Ishikawa (cell line): ENCODE results near the gene ARHGAP8.

Experiments used
- CEBPB ChIP-seq: IDR thresholded peaks from 2 replicates; pipeline ENCODE4 v1.6.1; 2012
- CREB1 ChIP-seq: IDR thresholded peaks from 2 replicates; pipeline ENCODE4 v1.6.1; 2012; ENCODE audit warnings: low read depth
- FOXM1 ChIP-seq: IDR thresholded peaks from 2 replicates; pipeline ENCODE4 v1.6.1; 2012; ENCODE audit warnings: low read depth, borderline replicate concordance
- NFIC ChIP-seq: IDR thresholded peaks from 2 replicates; pipeline ENCODE4 v1.6.1; 2012
- RAD21 ChIP-seq: IDR thresholded peaks from 2 replicates; pipeline ENCODE4 v1.6.1; 2012; ENCODE audit warnings: low read depth
- TAF1 ChIP-seq: IDR thresholded peaks from 2 replicates; pipeline ENCODE4 v1.6.1; 2012; ENCODE audit warnings: low read depth, mild to moderate bottlenecking
- TCF12 ChIP-seq: IDR thresholded peaks from 2 replicates; pipeline ENCODE4 v1.6.1; 2012; ENCODE audit warnings: low read depth
- YY1 ChIP-seq: IDR thresholded peaks from 2 replicates; pipeline ENCODE4 v1.6.1; 2012; ENCODE audit warnings: low read depth
- TF ChIP-seq, protein P1 (sequence below): IDR thresholded peaks from 2 replicates; pipeline ENCODE4 v1.6.1; 2012; ENCODE audit warnings: low read depth, mild to moderate bottlenecking
- TF ChIP-seq, protein P2 (sequence below): IDR thresholded peaks from 2 replicates; pipeline ENCODE4 v1.6.1; 2012

DNA sequence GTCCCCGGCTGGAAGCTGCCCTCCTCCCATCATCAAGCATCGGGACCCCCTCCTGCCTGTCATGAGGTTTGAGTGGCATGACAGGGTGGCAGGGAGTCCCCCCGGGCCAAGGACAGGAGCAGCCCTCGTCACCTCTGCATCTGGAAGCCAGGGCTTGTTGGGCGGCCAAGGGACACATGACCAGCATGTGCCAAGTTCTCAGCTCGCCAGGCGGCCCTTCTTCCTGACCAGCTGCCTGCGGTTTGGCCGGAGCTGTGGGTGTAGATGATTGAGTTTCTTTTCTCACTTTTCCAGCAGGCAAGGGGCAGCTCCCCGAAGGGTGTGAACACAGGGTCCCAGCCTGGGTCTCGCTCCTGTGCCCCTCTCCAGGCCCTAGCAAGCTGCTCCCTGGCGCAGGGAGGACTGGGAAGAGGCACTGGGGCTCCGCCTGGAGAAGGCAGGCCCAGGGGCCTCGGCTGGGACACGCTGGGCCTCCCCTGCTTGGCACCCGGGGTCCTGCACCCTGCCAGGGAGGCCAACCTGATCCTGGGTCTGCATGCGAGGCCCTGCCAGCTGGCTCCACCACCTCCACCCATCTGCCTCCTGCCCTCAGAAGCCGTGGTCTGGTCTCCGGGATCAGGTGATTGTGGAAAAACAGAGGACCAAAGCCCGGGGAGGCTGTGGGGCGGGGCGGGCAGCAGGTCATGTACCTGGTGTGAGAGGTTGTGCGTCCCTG, 13.4 kb downstream of the ARHGAP8 start:
- TF ChIP-seq YY1: no peak
- TF ChIP-seq, protein P1, sequence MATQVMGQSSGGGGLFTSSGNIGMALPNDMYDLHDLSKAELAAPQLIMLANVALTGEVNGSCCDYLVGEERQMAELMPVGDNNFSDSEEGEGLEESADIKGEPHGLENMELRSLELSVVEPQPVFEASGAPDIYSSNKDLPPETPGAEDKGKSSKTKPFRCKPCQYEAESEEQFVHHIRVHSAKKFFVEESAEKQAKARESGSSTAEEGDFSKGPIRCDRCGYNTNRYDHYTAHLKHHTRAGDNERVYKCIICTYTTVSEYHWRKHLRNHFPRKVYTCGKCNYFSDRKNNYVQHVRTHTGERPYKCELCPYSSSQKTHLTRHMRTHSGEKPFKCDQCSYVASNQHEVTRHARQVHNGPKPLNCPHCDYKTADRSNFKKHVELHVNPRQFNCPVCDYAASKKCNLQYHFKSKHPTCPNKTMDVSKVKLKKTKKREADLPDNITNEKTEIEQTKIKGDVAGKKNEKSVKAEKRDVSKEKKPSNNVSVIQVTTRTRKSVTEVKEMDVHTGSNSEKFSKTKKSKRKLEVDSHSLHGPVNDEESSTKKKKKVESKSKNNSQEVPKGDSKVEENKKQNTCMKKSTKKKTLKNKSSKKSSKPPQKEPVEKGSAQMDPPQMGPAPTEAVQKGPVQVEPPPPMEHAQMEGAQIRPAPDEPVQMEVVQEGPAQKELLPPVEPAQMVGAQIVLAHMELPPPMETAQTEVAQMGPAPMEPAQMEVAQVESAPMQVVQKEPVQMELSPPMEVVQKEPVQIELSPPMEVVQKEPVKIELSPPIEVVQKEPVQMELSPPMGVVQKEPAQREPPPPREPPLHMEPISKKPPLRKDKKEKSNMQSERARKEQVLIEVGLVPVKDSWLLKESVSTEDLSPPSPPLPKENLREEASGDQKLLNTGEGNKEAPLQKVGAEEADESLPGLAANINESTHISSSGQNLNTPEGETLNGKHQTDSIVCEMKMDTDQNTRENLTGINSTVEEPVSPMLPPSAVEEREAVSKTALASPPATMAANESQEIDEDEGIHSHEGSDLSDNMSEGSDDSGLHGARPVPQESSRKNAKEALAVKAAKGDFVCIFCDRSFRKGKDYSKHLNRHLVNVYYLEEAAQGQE: no peak
- no peak for TF ChIP-seq CEBPB
- TF ChIP-seq RAD21: no peak
- TF ChIP-seq TCF12: no peak
- no peak for TF ChIP-seq NFIC
- no peak for TF ChIP-seq FOXM1
- TF ChIP-seq, protein P2, sequence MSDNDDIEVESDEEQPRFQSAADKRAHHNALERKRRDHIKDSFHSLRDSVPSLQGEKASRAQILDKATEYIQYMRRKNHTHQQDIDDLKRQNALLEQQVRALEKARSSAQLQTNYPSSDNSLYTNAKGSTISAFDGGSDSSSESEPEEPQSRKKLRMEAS: no peak
- TF ChIP-seq TAF1: no peak
- TF ChIP-seq CREB1: no peak
